HepG2 (cell line): ENCODE data around the gene TMEM45A. TPM values are rescaled to one million over a fixed set of nuclear protein-coding genes. Genes with fewer than 3 reads are reported as not detected.

Experiments used
- HNRNPL ChIP-seq: fragments of 200-400 bp; formaldehyde crosslinking; IDR thresholded peaks from 2 replicates; pipeline ENCODE4 v1.6.1; 2017; ENCODE audit warnings: mild to moderate bottlenecking, low read depth, low read length
- HOXA9 ChIP-seq: sonication (generic); formaldehyde crosslinking; IDR thresholded peaks from 2 replicates; pipeline ENCODE4 v1.8.1; 2022; ENCODE audit warnings: missing genetic modification reagents, mild to moderate bottlenecking, moderate library complexity, borderline replicate concordance
- HOXD1 ChIP-seq: sonication (generic); formaldehyde crosslinking; IDR thresholded peaks from 2 replicates; pipeline ENCODE4 v1.5.0; 2020; ENCODE audit warnings: missing genetic modification reagents
- ISX ChIP-seq: sonication (generic); formaldehyde crosslinking; conservative IDR thresholded peaks from 2 replicates; pipeline ENCODE4 v1.5.0; 2020; ENCODE audit warnings: missing genetic modification reagents
- KAT2B ChIP-seq: fragments of 150-350 bp; IDR thresholded peaks from 2 replicates; pipeline ENCODE4 v1.6.1; 2014; ENCODE audit warnings: low read depth, low read length, borderline replicate concordance
- MNT ChIP-seq: fragments of 450-650 bp; IDR thresholded peaks from 2 replicates; pipeline ENCODE4 v1.6.1; 2016
- PAF1 ChIP-seq: IDR thresholded peaks from 2 replicates; pipeline ENCODE4 v1.6.1; 2016; ENCODE audit warnings: missing genetic modification reagents, missing compliant biosample characterization
- SALL1 ChIP-seq: sonication (generic); formaldehyde crosslinking; IDR thresholded peaks from 2 replicates; pipeline ENCODE4 v1.8.0; 2022; ENCODE audit warnings: mild to moderate bottlenecking, missing genetic modification reagents
- SRF ChIP-seq: IDR thresholded peaks from 2 replicates; pipeline ENCODE4 v1.6.1; 2011; ENCODE audit warnings: mild to moderate bottlenecking, low read depth, low read length, moderate library complexity
- THAP11 ChIP-seq: IDR thresholded peaks from 2 replicates; pipeline ENCODE4 v1.6.1; 2016; ENCODE audit warnings: missing biosample characterization, missing genetic modification reagents
- TRAFD1 ChIP-seq: sonication (generic); formaldehyde crosslinking; IDR thresholded peaks from 2 replicates; pipeline ENCODE4 v1.5.1; 2020; ENCODE audit warnings: missing genetic modification reagents, mild to moderate bottlenecking, borderline replicate concordance
- ZBTB34 ChIP-seq: sonication (generic); formaldehyde crosslinking; IDR thresholded peaks from 2 replicates; pipeline ENCODE4 v1.8.0; 2022; ENCODE audit warnings: mild to moderate bottlenecking, missing genetic modification reagents
- ZBTB49 ChIP-seq: sonication (generic); formaldehyde crosslinking; IDR thresholded peaks from 2 replicates; pipeline ENCODE4 v1.4.0; 2020; ENCODE audit warnings: missing genetic modification reagents, borderline replicate concordance
- ZBTB7A ChIP-seq: sonication (generic); formaldehyde crosslinking; IDR thresholded peaks from 2 replicates; pipeline ENCODE4 v1.8.0; 2022; ENCODE audit warnings: mild to moderate bottlenecking, missing genetic modification reagents
- ZNF138 ChIP-seq: sonication (generic); formaldehyde crosslinking; IDR thresholded peaks from 2 replicates; pipeline ENCODE4 v1.5.0; 2020; ENCODE audit warnings: mild to moderate bottlenecking, low read depth, missing genetic modification reagents
- ZNF292 ChIP-seq: sonication (generic); formaldehyde crosslinking; IDR thresholded peaks from 2 replicates; pipeline ENCODE4 v1.8.1; 2022; ENCODE audit warnings: mild to moderate bottlenecking, low read depth, missing genetic modification reagents, borderline replicate concordance
- ZNF34 ChIP-seq: sonication (generic); formaldehyde crosslinking; IDR thresholded peaks from 2 replicates; pipeline ENCODE4 v1.4.0; 2020; ENCODE audit warnings: mild to moderate bottlenecking, missing genetic modification reagents, borderline replicate concordance
- ZNF496 ChIP-seq: sonication (generic); formaldehyde crosslinking; IDR thresholded peaks from 2 replicates; pipeline ENCODE4 v1.8.1; 2023; ENCODE audit warnings: mild to moderate bottlenecking, moderate library complexity, missing genetic modification reagents; ENCODE audit not compliant: insufficient replicate concordance
- ZNF550 ChIP-seq: sonication (generic); formaldehyde crosslinking; IDR thresholded peaks from 2 replicates; pipeline ENCODE4 v1.4.0; 2020; ENCODE audit warnings: mild to moderate bottlenecking, missing genetic modification reagents, borderline replicate concordance
- ZNF703 ChIP-seq: sonication (generic); formaldehyde crosslinking; IDR thresholded peaks from 2 replicates; pipeline ENCODE4 v1.5.1; 2020; ENCODE audit warnings: missing genetic modification reagents, mild to moderate bottlenecking, moderate library complexity, borderline replicate concordance
- ZNF850 ChIP-seq: sonication (generic); formaldehyde crosslinking; conservative IDR thresholded peaks from 2 replicates; pipeline ENCODE4 v1.9.0; 2021; ENCODE audit warnings: mild to moderate bottlenecking, missing genetic modification reagents
- polyA plus RNA-seq, 8 experiments: library from polyadenylated mRNA; depleted of rRNA in 3 of 8; stranded (reverse) in 7 of 8; unstranded in 1 of 8; fragments of >200 nt; fragmentation: Illumina TruSeq in 4 of 8; extraction: Trizol in 4 of 8; gene quantifications; 2 replicates each; pipeline versions ENCODE4 v1.2.1 to v1.2.3, GENCODE V29; 2011 to 2016; ENCODE audit warnings: low read depth in 4 of 8, missing spikeins in 1 of 8, mixed read lengths in 1 of 8; ENCODE audit not compliant: insufficient read depth in 1 of 8
- total RNA-seq, 5 experiments: library from RNA; depleted of rRNA; stranded (reverse); fragments of >200 nt; fragmentation: Illumina TruSeq; extraction: Trizol; gene quantifications; 2 replicates each; pipeline ENCODE4 v1.2.3, GENCODE V29; 2016; ENCODE audit warnings: low read depth in 1 of 5

Gene TMEM45A
- total and polyA plus RNA-seq, 2 of the 13 experiments (the other 11 are each of a cell fraction or from before 2014, with no cell fraction given): 14.8 to 38.5 TPM

GRCh38 chr3:100492059-100493006 lies at the start of gene TMEM45A (continued):
- TF ChIP-seq TRAFD1 (CRISPR knock-in tag) (no peak), SRF (no peak), ZNF703 (0 out of 2 replicates have a peak, but pooled peaks have one; percentile 44), ZBTB34 (peak; percentile 54; the same call in 1 of the 2 replicates), SALL1 (peak; percentile 67), ZNF138 (no peak), ZNF850 (CRISPR knock-in tag) (no peak), ZNF496 (CRISPR knock-in tag) (no peak), ZNF550 (CRISPR knock-in tag) (no peak), MNT (no peak), ZBTB49 (CRISPR knock-in tag) (no peak), ZNF292 (CRISPR knock-in tag) (peak; percentile 74; the same call in 1 of the 2 replicates), PAF1 (CRISPR knock-in tag) (no peak), HNRNPL (peak; percentile 59; the same call in 1 of the 2 replicates), ISX (no peak), ZNF34 (CRISPR knock-in tag) (no peak), ZBTB7A (CRISPR knock-in tag) (no peak), KAT2B (no peak), HOXA9 (CRISPR knock-in tag) (no peak), THAP11 (CRISPR knock-in tag) (peak; percentile 37; the same call in 1 of the 2 replicates), HOXD1 (CRISPR knock-in tag) (peak; percentile 89; the same call in 1 of the 2 replicates)
